WI38 (cell line): ENCODE measurements around the gene MAP3K21.

Source experiments
- H3K4me3 ChIP-seq: 2 replicates; pipeline ENCODE4 v1.5.1; 2011; ENCODE audit warnings: low read depth, mild to moderate bottlenecking, control low read depth, low read length
- CTCF ChIP-seq: IDR thresholded peaks from 2 replicates; pipeline ENCODE4 v1.5.1; 2012; ENCODE audit warnings: low read depth, mild to moderate bottlenecking, control low read depth, low read length

Gene MAP3K21

GRCh38 chr1:233300326-233300725 is 27.2 kb upstream of the MAP3K21 start:
- TF ChIP-seq CTCF = no peak
- H3K4me3 ChIP-seq = no peak overlapping the region

GRCh38 chr1:233304489-233305102 is 22.9 kb upstream of the MAP3K21 start:
- peak; percentile 48; the same call in 1 of the 2 replicates for TF ChIP-seq CTCF
- no peak overlapping the region for H3K4me3 ChIP-seq

- no peak for TF ChIP-seq CTCF
- no peak overlapping the region for H3K4me3 ChIP-seq
Measured at GRCh38 chr1:233313434-233314155, 13.9 kb upstream of the MAP3K21 start.

- H3K4me3 ChIP-seq = no peak overlapping the region
- TF ChIP-seq CTCF = no peak
Measured at GRCh38 chr1:233315718-233316301, 11.7 kb upstream of the MAP3K21 start.

- no peak overlapping the region for H3K4me3 ChIP-seq
- TF ChIP-seq CTCF = no peak
Measured at GRCh38 chr1:233316473-233316872, 11.1 kb upstream of the MAP3K21 start.

- no peak overlapping the region for H3K4me3 ChIP-seq
- no peak for TF ChIP-seq CTCF
Measured at GRCh38 chr1:233319272-233319671, 8.3 kb upstream of the MAP3K21 start.

- H3K4me3 ChIP-seq = no peak overlapping the region
- TF ChIP-seq CTCF = no peak
Measured at GRCh38 chr1:233320023-233320422, 7.5 kb upstream of the MAP3K21 start.
